HuH-7.5 (cell line): ENCODE measurements around the gene GALNT13.

Source experiments
- DNase-seq: peaks from one replicate; pipeline ENCODE4 v3.0.0; 2011; ENCODE audit warnings: low spot score

The GALNT13 gene

GRCh38 chr2:154481336-154481735 is 609.6 kb downstream of the GALNT13 start:
- no peak for DNase-seq

- DNase-seq = no peak
Observed at GRCh38 chr2:154484338-154485099, 612.8 kb downstream of the GALNT13 start.

- DNase-seq = no peak
Observed at GRCh38 chr2:154488801-154489200, 617.1 kb downstream of the GALNT13 start.

- DNase-seq = no peak
Observed at GRCh38 chr2:154489266-154489858, 617.6 kb downstream of the GALNT13 start.

- no peak for DNase-seq
Observed at GRCh38 chr2:154490530-154490929, 618.8 kb downstream of the GALNT13 start.

- DNase-seq = no peak
Observed at GRCh38 chr2:154495455-154495868, 623.7 kb downstream of the GALNT13 start.

- no peak for DNase-seq
Observed at GRCh38 chr2:154497019-154497418, 625.3 kb downstream of the GALNT13 start.
